ENCODE data around the gene CDKN2B-AS1.

Gene CDKN2B-AS1

GRCh38 chr9:22008384-22008716, 13.8 kb downstream of the CDKN2B-AS1 start:
- DNase-seq, result no peak

- peak; percentile 99 for DNase-seq
Measured at GRCh38 chr9:22008717-22009505, 14.3 kb downstream of the CDKN2B-AS1 start, which contains the start of gene CDKN2B. Gene CDKN2B (minus strand): TSS chr9:22009305. CDS start chr9:22008953, 352 bp downstream.

GRCh38 chr9:22009506-22009867, 14.9 kb downstream of the CDKN2B-AS1 start:
- no peak for DNase-seq

- no peak for DNase-seq
Measured at GRCh38 chr9:22010866-22011625, 16.5 kb downstream of the CDKN2B-AS1 start.

- DNase-seq, result no peak
Measured at GRCh38 chr9:22022396-22022795, 27.8 kb downstream of the CDKN2B-AS1 start.

- DNase-seq, result no peak
Measured at GRCh38 chr9:22026696-22027095, 32.1 kb downstream of the CDKN2B-AS1 start.

- DNase-seq, result no peak
Measured at GRCh38 chr9:22028394-22028793, 33.8 kb downstream of the CDKN2B-AS1 start.

- no peak for DNase-seq
Measured at GRCh38 chr9:22029231-22029630, 34.6 kb downstream of the CDKN2B-AS1 start.

GRCh38 chr9:22030101-22030598, 35.6 kb downstream of the CDKN2B-AS1 start:
- no peak for DNase-seq

- DNase-seq, result no peak
Measured at GRCh38 chr9:22031655-22032411, 37.2 kb downstream of the CDKN2B-AS1 start.

GRCh38 chr9:22033012-22033630, 38.5 kb downstream of the CDKN2B-AS1 start:
- DNase-seq, result peak; percentile 28

- no peak for DNase-seq
Measured at GRCh38 chr9:22035591-22036011, 41.0 kb downstream of the CDKN2B-AS1 start.

GRCh38 chr9:22036866-22037626, 42.5 kb downstream of the CDKN2B-AS1 start:
- DNase-seq, result no peak

GRCh38 chr9:22037954-22038690, 43.5 kb downstream of the CDKN2B-AS1 start:
- peak; percentile 70 for DNase-seq

GRCh38 chr9:22039258-22039657, 44.7 kb downstream of the CDKN2B-AS1 start:
- peak; percentile 9 for DNase-seq

GRCh38 chr9:22040760-22041159, 46.2 kb downstream of the CDKN2B-AS1 start:
- no peak for DNase-seq

- no peak for DNase-seq
Measured at GRCh38 chr9:22041344-22041743, 46.8 kb downstream of the CDKN2B-AS1 start.

GRCh38 chr9:22041775-22042174, 47.2 kb downstream of the CDKN2B-AS1 start:
- DNase-seq, result no peak

- no peak for DNase-seq
Measured at GRCh38 chr9:22043928-22044327, 49.3 kb downstream of the CDKN2B-AS1 start.

- DNase-seq, result no peak
Measured at GRCh38 chr9:22044583-22044982, 50.0 kb downstream of the CDKN2B-AS1 start.

GRCh38 chr9:22045423-22045822, 50.8 kb downstream of the CDKN2B-AS1 start:
- no peak for DNase-seq

All from NCI-H69 (cell line).